ENCODE data around the gene CAMK2N2.

DNA sequence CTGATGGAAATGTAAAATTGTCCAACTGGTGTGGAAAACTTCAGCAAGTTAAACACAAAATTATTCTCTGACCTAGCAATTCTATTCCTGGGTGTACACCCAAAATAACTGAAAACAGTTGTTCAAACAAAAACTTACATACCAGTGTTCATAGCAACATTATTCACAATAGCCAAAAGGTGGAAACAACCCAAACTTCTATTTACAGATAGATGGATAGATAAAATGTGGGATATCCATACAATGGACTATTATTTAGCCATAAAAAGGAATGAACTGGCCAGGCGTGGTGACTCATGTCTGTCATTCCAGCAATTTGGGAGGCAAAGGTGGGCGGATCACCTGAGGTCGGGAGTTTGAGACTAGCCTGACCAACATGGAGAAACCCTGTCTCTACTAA is 38.8 kb downstream of the CAMK2N2 start:
- TF ChIP-seq, protein P1, sequence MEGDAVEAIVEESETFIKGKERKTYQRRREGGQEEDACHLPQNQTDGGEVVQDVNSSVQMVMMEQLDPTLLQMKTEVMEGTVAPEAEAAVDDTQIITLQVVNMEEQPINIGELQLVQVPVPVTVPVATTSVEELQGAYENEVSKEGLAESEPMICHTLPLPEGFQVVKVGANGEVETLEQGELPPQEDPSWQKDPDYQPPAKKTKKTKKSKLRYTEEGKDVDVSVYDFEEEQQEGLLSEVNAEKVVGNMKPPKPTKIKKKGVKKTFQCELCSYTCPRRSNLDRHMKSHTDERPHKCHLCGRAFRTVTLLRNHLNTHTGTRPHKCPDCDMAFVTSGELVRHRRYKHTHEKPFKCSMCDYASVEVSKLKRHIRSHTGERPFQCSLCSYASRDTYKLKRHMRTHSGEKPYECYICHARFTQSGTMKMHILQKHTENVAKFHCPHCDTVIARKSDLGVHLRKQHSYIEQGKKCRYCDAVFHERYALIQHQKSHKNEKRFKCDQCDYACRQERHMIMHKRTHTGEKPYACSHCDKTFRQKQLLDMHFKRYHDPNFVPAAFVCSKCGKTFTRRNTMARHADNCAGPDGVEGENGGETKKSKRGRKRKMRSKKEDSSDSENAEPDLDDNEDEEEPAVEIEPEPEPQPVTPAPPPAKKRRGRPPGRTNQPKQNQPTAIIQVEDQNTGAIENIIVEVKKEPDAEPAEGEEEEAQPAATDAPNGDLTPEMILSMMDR (IDR thresholded peaks at IDR 0.05), result no peak
- no peak for TF ChIP-seq POLR2A (IDR thresholded peaks at IDR 0.05)
